Psoas muscle (tissue), 8 donors: Measurements from ENCODE around the gene CA14. TPM values are rescaled to one million over a fixed set of nuclear protein-coding genes. Genes with fewer than 3 reads are reported as not detected.
"Not testable (repeated sequence)": the region's sequence is repeated elsewhere in the genome, so short reads cannot be mapped to it uniquely, and the experiment has no call there.

Experiments
- ATAC-seq, 4 donors: fragments of 200-7000 bp; cut with Tn5 transposase; one replicate each; pipeline ENCODE4 v1.9.1; 2020; ENCODE audit warnings: moderate library complexity in 3 of 4, mild to moderate bottlenecking in 2 of 4
- DNase-seq, 2 donors: peaks; one replicate each; pipeline ENCODE4 v3.0.0-alpha.2; 2020
- H3K27ac ChIP-seq: fragments of 200-600 bp; one replicate; pipeline ENCODE4 v1.8.0; 2022
- H3K27me3 ChIP-seq, 3 donors: fragments of 200-600 bp in 1 of 3; one replicate each; pipeline versions ENCODE4 v1.6.1 to v1.8.0; 2013 to 2022; ENCODE audit warnings: low read length in 2 of 3, mild to moderate bottlenecking in 2 of 3, moderate library complexity in 1 of 3; ENCODE audit not compliant: insufficient read depth in 3 of 3
- H3K36me3 ChIP-seq, 2 donors: fragments of 200-600 bp in 1 of 2; one replicate each; pipeline versions ENCODE4 v1.6.1 to v1.8.0; 2013 to 2022; ENCODE audit warnings: low read depth in 1 of 2, mild to moderate bottlenecking in 1 of 2, moderate library complexity in 1 of 2; ENCODE audit not compliant: insufficient read depth in 1 of 2
- H3K4me1 ChIP-seq: fragments of 200-600 bp; one replicate; pipeline ENCODE4 v1.8.0; 2022
- H3K4me3 ChIP-seq: fragments of 200-600 bp; one replicate; pipeline ENCODE4 v1.8.0; 2022; ENCODE audit warnings: mild to moderate bottlenecking
- H3K9me3 ChIP-seq: fragments of 200-600 bp; one replicate; pipeline ENCODE4 v1.8.0; 2022
- WGBS, 3 donors: extraction: QIAGEN DNeasy Blood & Tissue Kit; methylation state at CpG; one replicate each; pipeline versions ENCODE4 v1.1.6 to v1.1.7; 2013; 5-methylcytosine and 5-hydroxymethylcytosine counted together
- intact Hi-C, 2 donors: fragments of 100-400 bp; cut with DNase I; formaldehyde crosslinking; loops; one replicate each; pipeline versions ENCODE4 v1.11.0 to v1.14.2; 2022
- polyA plus RNA-seq, 3 donors: library from polyadenylated mRNA; stranded (reverse); fragments of 200-250 nt; gene quantifications; one replicate each; pipeline ENCODE4 v1.2.3, GENCODE V29; 2013
- total RNA-seq, 4 donors: library from RNA; stranded (reverse); fragmentation: NEBNext Ultra II Directional in 2 of 4; extraction: Animal tissue kit (Norgen Biotek cat#: 25700) in 2 of 4; gene quantifications; one replicate each; pipeline versions ENCODE4 v1.2.1 to v1.2.4, GENCODE V29; 2021 to 2023
- TF ChIP-seq, protein P1 (sequence below): fragments of 200-600 bp; IDR thresholded peaks from one replicate; pipeline ENCODE4 v1.8.0; 2022; ENCODE audit warnings: antibody characterized with exemption
- donor health status: healthy with polysubstance abuse.
- donor health status: DM: no; HTN: no; CAD: no; lungs with moderate emphysema.
- donor health status: Bipolar disorder and iron deficiency.
- donor health status: healthy.
- donor health status: DM: yes; HTN: yes; CAD: no.
- donor health status: DM: no; HTN: no; CAD: no.
- donor health status: DM: no; HTN: no; CAD: no.
- donor health status: DM: yes; HTN: yes; CAD: no.

CA14 gene
- total and polyA plus RNA-seq, 7 donors = 0.04 to 0.89 (median 0.48) TPM; not detected in 2

DNA sequence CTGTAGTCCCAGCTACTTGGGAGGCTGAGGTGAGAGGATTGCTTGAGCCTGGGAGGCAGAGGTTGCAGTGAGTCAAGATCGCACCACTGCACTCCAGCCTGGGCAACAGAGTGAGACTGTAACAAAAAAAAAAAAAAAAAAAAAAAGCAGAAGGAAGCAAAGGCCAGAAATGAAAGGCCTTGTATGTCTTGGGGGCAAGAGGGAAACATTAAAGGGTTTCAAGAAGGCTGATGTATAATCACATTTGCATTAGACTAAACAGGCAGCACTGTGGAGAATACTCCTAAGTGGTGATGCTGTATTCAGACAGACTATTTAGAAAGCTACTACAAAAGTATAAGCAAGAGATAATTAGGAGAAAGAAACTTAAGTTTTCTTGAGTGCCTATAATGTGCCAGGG, 32.0 kb upstream of the CA14 start:
- ATAC-seq = no peak
- H3K27me3 ChIP-seq = no peaks in the 10 kb centered on the region
- H3K4me1 ChIP-seq = no peaks in the 10 kb centered on the region
- no peak overlapping the region for H3K4me3 ChIP-seq
- DNase-seq = no peak
- TF ChIP-seq, protein P1, sequence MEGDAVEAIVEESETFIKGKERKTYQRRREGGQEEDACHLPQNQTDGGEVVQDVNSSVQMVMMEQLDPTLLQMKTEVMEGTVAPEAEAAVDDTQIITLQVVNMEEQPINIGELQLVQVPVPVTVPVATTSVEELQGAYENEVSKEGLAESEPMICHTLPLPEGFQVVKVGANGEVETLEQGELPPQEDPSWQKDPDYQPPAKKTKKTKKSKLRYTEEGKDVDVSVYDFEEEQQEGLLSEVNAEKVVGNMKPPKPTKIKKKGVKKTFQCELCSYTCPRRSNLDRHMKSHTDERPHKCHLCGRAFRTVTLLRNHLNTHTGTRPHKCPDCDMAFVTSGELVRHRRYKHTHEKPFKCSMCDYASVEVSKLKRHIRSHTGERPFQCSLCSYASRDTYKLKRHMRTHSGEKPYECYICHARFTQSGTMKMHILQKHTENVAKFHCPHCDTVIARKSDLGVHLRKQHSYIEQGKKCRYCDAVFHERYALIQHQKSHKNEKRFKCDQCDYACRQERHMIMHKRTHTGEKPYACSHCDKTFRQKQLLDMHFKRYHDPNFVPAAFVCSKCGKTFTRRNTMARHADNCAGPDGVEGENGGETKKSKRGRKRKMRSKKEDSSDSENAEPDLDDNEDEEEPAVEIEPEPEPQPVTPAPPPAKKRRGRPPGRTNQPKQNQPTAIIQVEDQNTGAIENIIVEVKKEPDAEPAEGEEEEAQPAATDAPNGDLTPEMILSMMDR = no peak
- H3K9me3 ChIP-seq = no peaks in the 10 kb centered on the region
- H3K27ac ChIP-seq = no peak overlapping the region
- intact Hi-C loops = no loop called here
- WGBS, 3 donors = 97 to 100% (median 100%) methylated on average over 1 of the region's 1 CpG
- H3K36me3 ChIP-seq = peaks cover 6 to 90% of the 10 kb centered on the region in 2 donors

DNA sequence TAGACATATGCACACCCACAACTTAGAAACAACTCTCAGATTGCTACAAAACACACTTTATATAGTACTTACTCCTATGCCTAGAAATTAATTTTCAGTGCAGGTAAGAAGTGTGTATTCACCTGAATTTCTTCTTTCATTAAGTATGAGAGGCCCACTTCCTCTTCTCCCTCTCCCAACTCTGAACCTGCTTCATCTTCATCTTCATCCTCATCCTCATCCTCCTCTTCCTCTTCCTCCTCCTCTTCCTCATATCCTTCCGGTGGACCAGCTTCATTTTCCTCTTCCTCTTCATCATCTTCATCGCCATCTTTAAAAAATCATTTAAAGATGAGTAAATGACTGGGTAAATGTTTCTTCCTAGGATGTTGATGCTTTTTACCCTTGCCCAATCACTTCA, 31.1 kb upstream of the CA14 start:
- intact Hi-C loops = no loop called here
- Histone ChIP-seq H3K36me3 (peaks cover 6 to 97% of the 10 kb centered on the region in 2 donors), H3K4me1 (no peaks in the 10 kb centered on the region), H3K27ac (no peak overlapping the region), H3K27me3 (no peaks in the 10 kb centered on the region), H3K9me3 (no peaks in the 10 kb centered on the region), H3K4me3 (no peak overlapping the region)
- WGBS, 3 donors = 86 to 94% (median 93%) methylated on average over 2 of the region's 2 CpGs
- TF ChIP-seq, protein P1 = no peak
- no peak for DNase-seq
- ATAC-seq = no peak

DNA sequence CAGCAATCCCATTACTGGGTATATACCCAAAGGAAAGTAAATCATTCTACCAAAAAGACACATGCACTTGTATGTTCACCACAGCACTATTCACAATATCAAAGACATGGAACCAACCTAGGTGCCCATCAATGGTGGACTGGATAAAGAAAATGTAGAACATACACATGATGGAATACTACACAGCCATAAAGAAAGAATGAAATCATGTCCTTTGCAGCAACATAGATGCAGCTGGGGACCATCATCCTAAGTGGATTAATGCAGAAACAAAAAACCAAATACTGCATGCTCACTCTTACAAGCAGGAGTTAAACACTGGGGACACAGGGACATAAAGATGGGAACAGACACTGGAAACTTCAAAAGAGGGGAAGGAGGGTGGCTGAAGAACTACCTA, 30.3 kb upstream of the CA14 start:
- ATAC-seq (no peak), DNase-seq (no peak)
- Histone ChIP-seq H3K27ac (no peak overlapping the region), H3K4me1 (no peaks in the 10 kb centered on the region), H3K27me3 (no peaks in the 10 kb centered on the region), H3K9me3 (no peaks in the 10 kb centered on the region), H3K36me3 (peaks cover 6 to 92% of the 10 kb centered on the region in 2 donors), H3K4me3 (no peak overlapping the region)
- TF ChIP-seq, protein P1 = no peak
- intact Hi-C loops = no loop called here

DNA sequence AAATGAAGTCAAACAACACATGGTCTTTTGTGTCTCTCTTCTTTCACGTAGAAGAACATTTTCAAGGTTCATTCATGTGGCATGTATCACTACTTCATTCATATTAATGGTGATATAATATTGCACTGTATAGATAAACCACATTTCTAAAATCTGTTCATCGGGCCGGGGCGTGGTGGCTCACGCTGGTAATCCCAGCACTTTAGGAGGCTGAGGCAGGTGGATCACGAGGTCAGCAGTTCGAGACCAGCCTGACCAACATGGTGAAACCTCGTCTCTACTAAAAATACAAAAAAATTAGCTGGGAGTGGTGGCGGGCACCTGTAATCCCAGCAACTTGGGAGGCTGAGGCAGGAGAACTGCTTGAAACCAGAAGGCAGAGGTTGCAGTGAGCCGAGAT, 29.3 kb upstream of the CA14 start:
- intact Hi-C loops, ATAC-seq: not testable (repeated sequence)
- 95 to 96% (median 95%) methylated on average over 10 of the region's 10 CpGs for WGBS, 3 donors

DNA sequence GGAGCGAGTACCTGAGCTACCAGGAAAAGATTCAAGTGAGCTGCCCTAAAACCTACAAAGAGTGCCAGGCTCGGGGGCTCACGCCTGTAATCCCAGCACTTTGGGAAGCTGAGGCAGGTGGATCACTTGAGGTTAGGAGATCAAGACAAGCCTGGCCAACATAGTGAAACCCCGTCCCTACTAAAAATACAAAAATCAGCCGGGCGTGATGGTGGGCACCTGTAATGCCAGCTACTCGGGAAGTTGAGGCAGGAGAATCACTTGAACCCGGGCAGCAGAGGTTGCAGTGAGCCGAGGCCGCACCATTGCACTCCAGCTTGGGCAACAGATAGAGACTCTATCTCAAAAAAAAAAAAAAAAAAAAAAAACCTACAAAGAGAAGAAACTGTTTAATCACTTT, 24.7 kb upstream of the CA14 start:
- H3K4me3 ChIP-seq, H3K27me3 ChIP-seq, ATAC-seq, H3K9me3 ChIP-seq, DNase-seq, H3K4me1 ChIP-seq, H3K27ac ChIP-seq, intact Hi-C loops: not testable (repeated sequence)
- peaks cover 0 to 35% of the 10 kb centered on the region in 2 donors for H3K36me3 ChIP-seq
- 91 to 96% (median 92%) methylated on average over 10 of the region's 10 CpGs for WGBS, 3 donors

More for the DNA sequence above, 29.3 kb upstream of the CA14 start:
- not testable (repeated sequence) for H3K27ac ChIP-seq, H3K4me3 ChIP-seq, DNase-seq, H3K4me1 ChIP-seq, H3K9me3 ChIP-seq, H3K27me3 ChIP-seq
- peaks cover 6 to 81% of the 10 kb centered on the region in 2 donors for H3K36me3 ChIP-seq
